ENCODE results near the gene PLXNB1.
A peak's percentile ranks its signal among the peaks of the same experiment; 100 is the strongest.

Gene PLXNB1

GRCh38 chr3:48468329-48468731, 38.4 kb upstream of the PLXNB1 start:
- no peak for TF ChIP-seq CTCF (conservative IDR thresholded peaks at IDR 0.05; ENCODE audit: low read depth, low read length)
- Histone ChIP-seq H2AFZ (ENCODE audit: low read depth) (no peak overlapping the region), H4K20me1 (ENCODE audit: insufficient read depth) (no peaks in the 10 kb centered on the region), H3K4me1 (ENCODE audit: low read depth, poor library complexity, severe bottlenecking) (peaks cover 40% of the 10 kb centered on the region), H3K79me2 (ENCODE audit: insufficient read depth, low read depth) (peaks cover 24% of the 10 kb centered on the region; the same call in 1 of the 2 replicates), H3K9ac (no peak overlapping the region), H3K4me2 (no peak overlapping the region), H3K27ac (no peak overlapping the region), H3K4me3 (IDR thresholded peaks at IDR 0.05; ENCODE audit: insufficient read depth, low read depth, low read length) (no peak overlapping the region), H3K36me3 (ENCODE audit: insufficient read depth) (no peaks in the 10 kb centered on the region), H3K27me3 (ENCODE audit: insufficient read depth, low read depth) (no peaks in the 10 kb centered on the region)

DNA sequence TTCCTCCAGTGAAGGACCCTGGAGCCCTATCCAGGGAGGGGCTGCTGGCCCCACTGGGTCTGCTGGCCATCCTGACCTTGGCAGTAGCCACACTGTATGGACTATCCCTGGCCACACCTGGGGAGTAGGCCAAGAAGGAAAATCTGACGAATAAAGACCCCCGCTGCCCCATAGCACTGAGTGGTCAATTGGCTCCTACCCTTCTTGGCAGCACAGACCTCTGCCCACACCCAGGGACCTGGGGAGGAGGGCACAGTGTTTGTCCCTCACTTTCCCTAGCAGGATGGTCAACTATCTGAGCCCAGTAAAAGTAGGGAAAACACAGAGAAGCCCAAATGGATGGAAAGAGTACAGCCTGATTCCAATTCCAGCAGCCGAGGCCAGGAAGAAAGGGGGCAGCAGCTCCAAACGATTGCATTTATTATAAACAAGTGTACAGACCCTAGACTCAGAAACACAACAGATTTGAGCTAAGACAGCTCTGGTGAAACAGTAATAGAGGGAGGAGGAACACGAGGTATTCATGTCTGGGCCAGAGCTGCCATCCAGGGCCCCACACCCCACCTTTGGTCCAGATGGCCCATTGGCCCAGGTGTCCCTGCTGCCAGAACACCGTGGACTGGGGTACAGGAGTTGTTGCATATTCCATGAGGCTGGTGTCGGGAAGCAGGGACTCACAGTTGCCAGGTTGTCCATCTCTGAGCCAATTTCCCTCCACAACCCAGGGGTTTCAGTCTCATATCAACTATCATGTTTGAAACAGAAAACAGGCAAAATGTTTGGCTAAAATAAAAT, 37.8 kb upstream of the PLXNB1 start:
- H3K27ac ChIP-seq: no peak overlapping the region; the same call in 1 of the 2 replicates
- no peak overlapping the region for H3K4me3 ChIP-seq (IDR thresholded peaks at IDR 0.05; ENCODE audit: insufficient read depth, low read depth, low read length)
- TF ChIP-seq CTCF (conservative IDR thresholded peaks at IDR 0.05; ENCODE audit: low read depth, low read length): no peak
- no peaks in the 10 kb centered on the region for H4K20me1 ChIP-seq (ENCODE audit: insufficient read depth)
- H3K36me3 ChIP-seq (ENCODE audit: insufficient read depth): no peaks in the 10 kb centered on the region
- peaks cover 24% of the 10 kb centered on the region; the same call in 1 of the 2 replicates for H3K79me2 ChIP-seq (ENCODE audit: insufficient read depth, low read depth)
- H2AFZ ChIP-seq (ENCODE audit: low read depth): no peak overlapping the region
- H3K4me1 ChIP-seq (ENCODE audit: low read depth, poor library complexity, severe bottlenecking): peaks cover 38% of the 10 kb centered on the region
- peak overlapping the region; percentile 92; the same call in 1 of the 2 replicates for H3K4me2 ChIP-seq
- H3K27me3 ChIP-seq (ENCODE audit: insufficient read depth, low read depth): no peaks in the 10 kb centered on the region
- peak overlapping the region; percentile 93; the same call in 1 of the 2 replicates for H3K9ac ChIP-seq

DNA sequence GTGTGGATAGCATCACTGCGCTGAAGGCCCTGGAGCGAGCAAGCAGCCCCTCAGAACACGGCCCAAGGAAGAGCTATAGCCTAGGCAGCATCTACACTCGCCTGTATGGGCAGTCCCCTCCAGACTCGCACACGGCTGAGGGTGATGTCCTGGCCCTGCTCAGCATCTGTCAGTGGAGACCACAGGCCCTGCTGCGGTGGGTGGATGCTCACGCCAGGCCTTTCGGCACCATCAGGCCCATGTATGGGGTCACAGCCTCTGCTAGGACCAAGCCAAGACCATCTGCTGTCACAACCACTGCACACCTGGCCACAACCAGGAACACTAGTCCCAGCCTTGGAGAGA, 37.2 kb upstream of the PLXNB1 start:
- Histone ChIP-seq H3K9ac (peak overlapping the region; percentile 93; the same call in 1 of the 2 replicates), H3K36me3 (ENCODE audit: insufficient read depth) (no peaks in the 10 kb centered on the region), H3K4me2 (peak overlapping the region; percentile 92), H3K4me3 (IDR thresholded peaks at IDR 0.05; ENCODE audit: insufficient read depth, low read depth, low read length) (no peak overlapping the region), H3K27ac (peak overlapping the region; percentile 93), H4K20me1 (ENCODE audit: insufficient read depth) (no peaks in the 10 kb centered on the region), H3K79me2 (ENCODE audit: insufficient read depth, low read depth) (peaks cover 23% of the 10 kb centered on the region; the same call in 1 of the 2 replicates), H3K27me3 (ENCODE audit: insufficient read depth, low read depth) (no peaks in the 10 kb centered on the region), H3K4me1 (ENCODE audit: low read depth, poor library complexity, severe bottlenecking) (peaks cover 34% of the 10 kb centered on the region), H2AFZ (ENCODE audit: low read depth) (no peak overlapping the region)
- no peak for TF ChIP-seq CTCF (conservative IDR thresholded peaks at IDR 0.05; ENCODE audit: low read depth, low read length)

GRCh38 chr3:48466386-48467109, 36.7 kb upstream of the PLXNB1 start:
- peak overlapping the region; percentile 93 for H3K9ac ChIP-seq
- no peaks in the 10 kb centered on the region for H4K20me1 ChIP-seq (ENCODE audit: insufficient read depth)
- no peaks in the 10 kb centered on the region for H3K36me3 ChIP-seq (ENCODE audit: insufficient read depth)
- H3K27ac ChIP-seq: peak overlapping the region; percentile 93
- no peak for TF ChIP-seq CTCF (conservative IDR thresholded peaks at IDR 0.05; ENCODE audit: low read depth, low read length)
- H3K27me3 ChIP-seq (ENCODE audit: insufficient read depth, low read depth): no peaks in the 10 kb centered on the region
- peaks cover 29% of the 10 kb centered on the region for H3K4me1 ChIP-seq (ENCODE audit: low read depth, poor library complexity, severe bottlenecking)
- H3K4me2 ChIP-seq: peak overlapping the region; percentile 92
- H2AFZ ChIP-seq (ENCODE audit: low read depth): no peak overlapping the region
- peaks cover 18% of the 10 kb centered on the region; the same call in 1 of the 2 replicates for H3K79me2 ChIP-seq (ENCODE audit: insufficient read depth, low read depth)
- no peak overlapping the region for H3K4me3 ChIP-seq (IDR thresholded peaks at IDR 0.05; ENCODE audit: insufficient read depth, low read depth, low read length)

All from KMS-11 (cell line).